Measurements from ENCODE around the gene OXT.
"Not testable (repeated sequence)": the region's sequence is repeated elsewhere in the genome, so short reads cannot be mapped to it uniquely, and the experiment has no call there.

DNA sequence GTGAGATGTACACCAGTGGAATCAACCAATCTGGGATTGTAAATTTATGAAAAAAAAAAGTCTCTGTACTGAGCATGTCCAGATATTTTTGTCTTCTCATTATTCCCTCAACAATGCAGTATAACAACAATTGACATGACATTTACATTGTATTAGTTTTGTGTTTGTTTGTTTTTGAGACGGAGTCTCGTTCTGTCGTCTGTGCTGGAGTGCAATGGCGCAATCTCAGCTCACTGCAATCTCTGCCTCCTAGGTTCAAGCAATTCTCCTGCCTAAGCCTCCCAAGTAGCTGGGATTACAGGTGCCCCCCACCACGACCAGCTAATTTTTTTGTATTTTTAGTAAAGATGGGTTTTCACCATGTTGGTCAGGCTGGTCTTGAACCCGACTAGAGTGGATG lies 3.9 kb downstream of the OXT start:
- TF ChIP-seq FOXA1 (IDR thresholded peaks at IDR 0.05); BHLHE40 (IDR thresholded peaks at IDR 0.05; ENCODE audit: borderline replicate concordance); SP1 (IDR thresholded peaks at IDR 0.05); ARNT (IDR thresholded peaks at IDR 0.05); TARDBP (IDR thresholded peaks at IDR 0.05): not testable (repeated sequence)
- TF ChIP-seq, protein P1, sequence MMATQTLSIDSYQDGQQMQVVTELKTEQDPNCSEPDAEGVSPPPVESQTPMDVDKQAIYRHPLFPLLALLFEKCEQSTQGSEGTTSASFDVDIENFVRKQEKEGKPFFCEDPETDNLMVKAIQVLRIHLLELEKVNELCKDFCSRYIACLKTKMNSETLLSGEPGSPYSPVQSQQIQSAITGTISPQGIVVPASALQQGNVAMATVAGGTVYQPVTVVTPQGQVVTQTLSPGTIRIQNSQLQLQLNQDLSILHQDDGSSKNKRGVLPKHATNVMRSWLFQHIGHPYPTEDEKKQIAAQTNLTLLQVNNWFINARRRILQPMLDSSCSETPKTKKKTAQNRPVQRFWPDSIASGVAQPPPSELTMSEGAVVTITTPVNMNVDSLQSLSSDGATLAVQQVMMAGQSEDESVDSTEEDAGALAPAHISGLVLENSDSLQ (IDR thresholded peaks at IDR 0.05) = not testable (repeated sequence)

Measured in HEK293T (cell line).